HEK293 (cell line): ENCODE measurements around the gene IFNL2.

ENCODE experiments used
- CTCF ChIA-PET: fragments of 350-600 bp; formaldehyde crosslinking; extraction: SDS; loops from one replicate; lab custom pipeline; 2021; ENCODE audit warnings: antibody characterized with exemption; lab: Yijun Ruan, JAX
- POLR2A ChIA-PET: fragments of 300-600 bp; formaldehyde crosslinking; extraction: SDS; loops from one replicate; lab custom pipeline; 2020; ENCODE audit warnings: antibody characterized with exemption, inconsistent platforms; lab: Yijun Ruan, JAX
- H3K27ac ChIP-seq: fragments of 200-500 bp; sonication (Bioruptor generic); 2 replicates; pipeline ENCODE4 v1.5.1; 2014; ENCODE audit warnings: low read depth, low read length, control low read depth, inconsistent platforms; ENCODE audit errors: extremely low read depth
- H3K36me3 ChIP-seq, 2 experiments: fragments of 200-500 bp in 1 of 2; sonication (Bioruptor generic) in 1 of 2; 1 replicate in 1 of 2; 2 replicates in 1 of 2; pipeline ENCODE4 v1.5.1; 2014 to 2017; ENCODE audit warnings: inconsistent platforms in 2 of 2, low read length in 2 of 2; ENCODE audit not compliant: control insufficient read depth in 2 of 2, insufficient read depth in 1 of 2
- H3K4me1 ChIP-seq: fragments of 200-500 bp; sonication (Bioruptor generic); 2 replicates; pipeline ENCODE4 v1.5.1; 2014; ENCODE audit warnings: mild to moderate bottlenecking, low read length, inconsistent platforms; ENCODE audit not compliant: control insufficient read depth, insufficient read depth
- H3K4me3 ChIP-seq: 2 replicates; pipeline ENCODE4 v1.5.1; 2011; ENCODE audit warnings: low read depth, mild to moderate bottlenecking, control low read depth, low read length, moderate library complexity
- H3K9me3 ChIP-seq: fragments of 200-500 bp; sonication (Bioruptor generic); 2 replicates; pipeline ENCODE4 v1.5.1; 2014; ENCODE audit warnings: low read depth, low read length, inconsistent platforms; ENCODE audit not compliant: control insufficient read depth, insufficient read depth
- ELK4 ChIP-seq: IDR thresholded peaks from 2 replicates; pipeline ENCODE4 v1.6.1; 2011; ENCODE audit warnings: mild to moderate bottlenecking, low read depth, low read length, borderline replicate concordance
- HIC1 ChIP-seq: fragments of 450-650 bp; formaldehyde crosslinking; IDR thresholded peaks from 2 replicates; pipeline ENCODE4 v1.5.1; 2016; ENCODE audit warnings: missing biosample characterization, missing genetic modification characterization
- PRDM4 ChIP-seq: fragments of 450-650 bp; formaldehyde crosslinking; IDR thresholded peaks from 2 replicates; pipeline ENCODE4 v1.5.1; 2017; ENCODE audit warnings: missing biosample characterization, missing genetic modification characterization
- SP7 ChIP-seq: fragments of 450-650 bp; formaldehyde crosslinking; IDR thresholded peaks from 2 replicates; pipeline ENCODE4 v1.5.1; 2016; ENCODE audit warnings: missing biosample characterization, missing genetic modification characterization
- WT1 ChIP-seq: fragments of 450-650 bp; formaldehyde crosslinking; IDR thresholded peaks from 2 replicates; pipeline ENCODE4 v1.5.1; 2016; ENCODE audit warnings: missing biosample characterization, missing genetic modification characterization
- ZBTB1 ChIP-seq: fragments of 450-650 bp; formaldehyde crosslinking; IDR thresholded peaks from 2 replicates; pipeline ENCODE4 v1.5.1; 2016; ENCODE audit warnings: missing biosample characterization, missing genetic modification characterization
- ZBTB17 ChIP-seq: fragments of 450-650 bp; formaldehyde crosslinking; IDR thresholded peaks from 2 replicates; pipeline ENCODE4 v1.5.1; 2016; ENCODE audit warnings: missing biosample characterization, missing genetic modification characterization
- ZFHX2 ChIP-seq: fragments of 450-650 bp; formaldehyde crosslinking; conservative IDR thresholded peaks from 2 replicates; pipeline ENCODE4 v1.5.1; 2016; ENCODE audit warnings: missing biosample characterization, missing genetic modification characterization
- ZNF174 ChIP-seq: fragments of 450-650 bp; formaldehyde crosslinking; IDR thresholded peaks from 2 replicates; pipeline ENCODE4 v1.5.0; 2017; ENCODE audit warnings: missing biosample characterization, mild to moderate bottlenecking, missing genetic modification characterization
- ZNF2 ChIP-seq: fragments of 450-650 bp; formaldehyde crosslinking; IDR thresholded peaks from 2 replicates; pipeline ENCODE4 v1.5.1; 2016; ENCODE audit warnings: missing biosample characterization, missing genetic modification characterization
- ZNF214 ChIP-seq: fragments of 450-650 bp; formaldehyde crosslinking; IDR thresholded peaks from 2 replicates; pipeline ENCODE4 v1.5.1; 2017; ENCODE audit warnings: missing biosample characterization, mild to moderate bottlenecking, missing genetic modification characterization, borderline replicate concordance
- ZNF274 ChIP-seq, 2 experiments: fragments of 200-500 bp in 1 of 2; fragments of 450-650 bp in 1 of 2; sonication (Bioruptor generic) in 1 of 2; formaldehyde crosslinking in 1 of 2; IDR thresholded peaks; 2 replicates each; pipeline versions ENCODE4 v1.5.1 to v1.6.1; 2014 to 2016; ENCODE audit warnings: borderline replicate concordance in 1 of 2, inconsistent platforms in 1 of 2, low read length in 1 of 2, missing biosample characterization in 1 of 2, missing genetic modification characterization in 1 of 2
- ZNF341 ChIP-seq: fragments of 450-650 bp; formaldehyde crosslinking; IDR thresholded peaks from 2 replicates; pipeline ENCODE4; 2016; ENCODE audit warnings: low read depth, missing biosample characterization, missing genetic modification characterization
- ZNF366 ChIP-seq: fragments of 450-650 bp; formaldehyde crosslinking; conservative IDR thresholded peaks from 2 replicates; pipeline ENCODE4 v1.5.1; 2016; ENCODE audit warnings: missing biosample characterization, missing genetic modification characterization
- ZNF391 ChIP-seq: fragments of 450-650 bp; formaldehyde crosslinking; IDR thresholded peaks from 2 replicates; pipeline ENCODE4 v1.5.1; 2016; ENCODE audit warnings: low read depth, missing biosample characterization, missing genetic modification characterization, borderline replicate concordance
- ZNF510 ChIP-seq: fragments of 450-650 bp; formaldehyde crosslinking; IDR thresholded peaks from 2 replicates; pipeline ENCODE4 v1.5.1; 2018; ENCODE audit warnings: mild to moderate bottlenecking, missing genetic modification characterization, missing biosample characterization; ENCODE audit not compliant: insufficient replicate concordance
- ZNF529 ChIP-seq: fragments of 450-650 bp; formaldehyde crosslinking; IDR thresholded peaks from 2 replicates; pipeline ENCODE4 v1.5.1; 2017; ENCODE audit warnings: missing genetic modification characterization, missing biosample characterization; ENCODE audit not compliant: insufficient replicate concordance
- ZNF530 ChIP-seq: fragments of 450-650 bp; formaldehyde crosslinking; IDR thresholded peaks from 2 replicates; pipeline ENCODE4 v1.5.1; 2016; ENCODE audit warnings: low read depth, missing biosample characterization, missing genetic modification characterization
- ZNF544 ChIP-seq: fragments of 450-650 bp; formaldehyde crosslinking; IDR thresholded peaks from 2 replicates; pipeline ENCODE4 v1.5.0; 2017; ENCODE audit warnings: missing biosample characterization, missing genetic modification characterization
- ZNF580 ChIP-seq: fragments of 450-650 bp; formaldehyde crosslinking; IDR thresholded peaks from 2 replicates; pipeline ENCODE4 v1.5.1; 2016; ENCODE audit warnings: missing biosample characterization, missing genetic modification characterization
- ZNF600 ChIP-seq: fragments of 450-650 bp; formaldehyde crosslinking; IDR thresholded peaks from 2 replicates; pipeline ENCODE4 v1.5.1; 2016; ENCODE audit warnings: missing biosample characterization, missing genetic modification characterization
- ZNF629 ChIP-seq: fragments of 450-650 bp; formaldehyde crosslinking; IDR thresholded peaks from 2 replicates; pipeline ENCODE4 v1.5.1; 2017; ENCODE audit warnings: missing biosample characterization, missing genetic modification characterization
- ZNF670 ChIP-seq: fragments of 450-650 bp; formaldehyde crosslinking; IDR thresholded peaks from 2 replicates; pipeline ENCODE4 v1.5.1; 2016; ENCODE audit warnings: missing biosample characterization, missing genetic modification characterization, low read depth
- ZNF677 ChIP-seq: fragments of 450-650 bp; IDR thresholded peaks from 2 replicates; pipeline ENCODE4 v1.5.0; 2018; ENCODE audit warnings: missing biosample characterization, mild to moderate bottlenecking, missing genetic modification characterization, moderate library complexity
- ZNF791 ChIP-seq: fragments of 450-650 bp; formaldehyde crosslinking; IDR thresholded peaks from 2 replicates; pipeline ENCODE4 v1.5.1; 2016; ENCODE audit warnings: missing biosample characterization, missing genetic modification characterization
- ZNF830 ChIP-seq: fragments of 450-650 bp; IDR thresholded peaks from 2 replicates; pipeline ENCODE4 v1.5.0; 2018; ENCODE audit warnings: missing biosample characterization, missing genetic modification characterization, low read depth, mild to moderate bottlenecking, moderate library complexity
- ZSCAN18 ChIP-seq: fragments of 450-650 bp; formaldehyde crosslinking; IDR thresholded peaks from 2 replicates; pipeline ENCODE4 v1.5.1; 2016; ENCODE audit warnings: missing biosample characterization, missing genetic modification characterization
- ZSCAN23 ChIP-seq: fragments of 450-650 bp; formaldehyde crosslinking; IDR thresholded peaks from 2 replicates; pipeline ENCODE4 v1.5.1; 2016; ENCODE audit warnings: missing biosample characterization, missing genetic modification characterization
- ZXDB ChIP-seq: fragments of 450-650 bp; formaldehyde crosslinking; IDR thresholded peaks from 2 replicates; pipeline ENCODE4 v1.5.1; 2016; ENCODE audit warnings: missing biosample characterization, missing genetic modification characterization

Gene IFNL2

GRCh38 chr19:39304701-39305571, 36.7 kb downstream of the IFNL2 start:
- peaks cover 18 to 20% of the 10 kb centered on the region in 2 experiments; a peak in 2 of 3 replicates for H3K36me3 ChIP-seq
- CTCF ChIA-PET = interaction anchor here (0.7 to 2.4 kb wide), 6 partner anchors 12 to 253 kb away, joined by 3 to 9 read pairs (median 3); no protein-coding TSS in a partner anchor
- 0 out of 2 replicates have a peak, but pooled peaks have one; percentile 3 for TF ChIP-seq SP7 (tag by site-specific recombination)
- TF ChIP-seq ZSCAN23 (tag by site-specific recombination) = no peak
- TF ChIP-seq ZNF544 (tag by site-specific recombination) = no peak
- peak; percentile 53; the same call in 1 of the 2 replicates for TF ChIP-seq ZNF600 (tag by site-specific recombination)
- peak; percentile 58 for TF ChIP-seq ZBTB17 (tag by site-specific recombination)
- TF ChIP-seq WT1 (tag by site-specific recombination) = peak; percentile 41; the same call in 1 of the 2 replicates
- TF ChIP-seq ZFHX2 = peak; percentile 28
- no peak for TF ChIP-seq ZNF510 (tag by site-specific recombination)
- TF ChIP-seq ZNF530 = no peak
- no peak for TF ChIP-seq ZNF174 (tag by site-specific recombination)
- TF ChIP-seq ZNF830 = no peak
- TF ChIP-seq ZNF580 (tag by site-specific recombination) = peak; percentile 82
- no peak for TF ChIP-seq ZNF366
- TF ChIP-seq ZNF670 (tag by site-specific recombination) = no peak
- TF ChIP-seq ELK4 = no peak
- no peak for TF ChIP-seq ZNF629 (tag by site-specific recombination)
- TF ChIP-seq ZBTB1 (tag by site-specific recombination) = no peak
- TF ChIP-seq ZNF214 (tag by site-specific recombination) = no peak
- TF ChIP-seq ZNF791 (tag by site-specific recombination) = no peak
- TF ChIP-seq ZNF391 = no peak
- no peak for TF ChIP-seq ZNF341
- peak; percentile 60; the same call in 1 of the 2 replicates for TF ChIP-seq ZXDB (tag by site-specific recombination)
- TF ChIP-seq ZNF677 (tag by site-specific recombination) = no peak
- no peak for TF ChIP-seq ZNF2
- TF ChIP-seq HIC1 (tag by site-specific recombination) = no peak
- TF ChIP-seq PRDM4 = no peak
- TF ChIP-seq ZNF529 (tag by site-specific recombination) = no peak
- no peak for TF ChIP-seq ZSCAN18
- TF ChIP-seq ZNF274 (IDR thresholded peaks at IDR 0.05; ENCODE audit: low read length) = no peak
- TF ChIP-seq ZNF274 (tag by site-specific recombination; IDR thresholded peaks at IDR 0.05; ENCODE audit: borderline replicate concordance) = no peak

More at GRCh38 chr19:39304701-39305571, 36.7 kb downstream of the IFNL2 start:
- H3K4me3 ChIP-seq = no peak overlapping the region
- peaks cover 19% of the 10 kb centered on the region for H3K4me1 ChIP-seq
- POLR2A ChIA-PET = interaction anchor here (1.1 to 1.8 kb wide), 2 partner anchors 9 to 131 kb away, joined by 4 to 7 read pairs; partner anchors contain the start of genes IFNL1 and RPS16
- H3K9me3 ChIP-seq = no peaks in the 10 kb centered on the region
- no peak overlapping the region; the same call in 1 of the 2 replicates for H3K27ac ChIP-seq
